GM21360 (cell line): ENCODE measurements around the gene CCDC195.
"Not testable (repeated sequence)": the region's sequence is repeated elsewhere in the genome, so short reads cannot be mapped to it uniquely, and the experiment has no call there.

Source experiments
- ATAC-seq: cut with Tn5 transposase; IDR thresholded peaks from one replicate; pipeline ENCODE4 v1.9.1; 2021; ENCODE audit warnings: mild to moderate bottlenecking, moderate library complexity; ENCODE audit not compliant: unreplicated experiment

The CCDC195 gene

GRCh38 chr2:224691563-224691962 is 24.6 kb downstream of the CCDC195 start:
- ATAC-seq: no peak

- ATAC-seq: no peak
Measured at GRCh38 chr2:224690868-224691267, 25.3 kb downstream of the CCDC195 start.

- no peak for ATAC-seq
Measured at GRCh38 chr2:224689539-224689938, 26.6 kb downstream of the CCDC195 start.

- ATAC-seq: no peak
Measured at GRCh38 chr2:224688997-224689396, 27.2 kb downstream of the CCDC195 start.

GRCh38 chr2:224687156-224687555 is 29.0 kb downstream of the CCDC195 start:
- ATAC-seq: no peak

GRCh38 chr2:224685121-224685520 is 31.0 kb downstream of the CCDC195 start:
- ATAC-seq: no peak

GRCh38 chr2:224682134-224682533 is 34.0 kb downstream of the CCDC195 start:
- no peak for ATAC-seq

- no peak for ATAC-seq
Measured at GRCh38 chr2:224671731-224672130, 44.4 kb downstream of the CCDC195 start.

GRCh38 chr2:224670203-224670602 is 46.0 kb downstream of the CCDC195 start:
- ATAC-seq: no peak

- ATAC-seq: no peak
Measured at GRCh38 chr2:224669449-224669848, 46.7 kb downstream of the CCDC195 start.

GRCh38 chr2:224668123-224668909 is 47.8 kb downstream of the CCDC195 start:
- no peak for ATAC-seq

- peak; percentile 99 for ATAC-seq
Measured at GRCh38 chr2:224666951-224667553, 49.1 kb downstream of the CCDC195 start.

GRCh38 chr2:224663322-224663721 is 52.8 kb downstream of the CCDC195 start:
- ATAC-seq: not testable (repeated sequence)

GRCh38 chr2:224661708-224662107 is 54.5 kb downstream of the CCDC195 start:
- ATAC-seq: not testable (repeated sequence)

- no peak for ATAC-seq
Measured at GRCh38 chr2:224659714-224660113, 56.5 kb downstream of the CCDC195 start.

GRCh38 chr2:224658780-224659405 is 57.3 kb downstream of the CCDC195 start:
- ATAC-seq: no peak

GRCh38 chr2:224657349-224657748 is 58.8 kb downstream of the CCDC195 start:
- ATAC-seq: no peak

GRCh38 chr2:224655006-224655537 is 61.1 kb downstream of the CCDC195 start:
- ATAC-seq: no peak
